Adrenal gland (tissue), 5 donors: ENCODE data around the gene EIF4G3.
"Not testable (repeated sequence)": the region's sequence is repeated elsewhere in the genome, so short reads cannot be mapped to it uniquely, and the experiment has no call there.

Experiments used
- CTCF ChIP-seq, 6 experiments: fragments of 450-650 bp in 4 of 6; fragments of 200-600 bp in 2 of 6; sonication (generic) in 1 of 6; IDR thresholded peaks; 1 replicate in 5 of 6; 2 replicates in 1 of 6; pipeline versions ENCODE4 v1.5.1 to v1.8.0; 2016 to 2021; ENCODE audit warnings: antibody characterized with exemption in 6 of 6, mild to moderate bottlenecking in 2 of 6, moderate library complexity in 1 of 6
- POLR2A ChIP-seq, 2 donors: fragments of 450-650 bp; IDR thresholded peaks; one replicate each; pipeline ENCODE4 v1.6.1; 2017; ENCODE audit warnings: antibody characterized with exemption in 2 of 2, mild to moderate bottlenecking in 2 of 2, moderate library complexity in 1 of 2
- donor health status: DM: no; HTN: no; CAD: no.

- not testable (repeated sequence) for TF ChIP-seq CTCF, POLR2A (IDR thresholded peaks at IDR 0.05)
Observed at GRCh38 chr1:21178271-21178670, 1.6 kb upstream of the EIF4G3 start.
